GM21360 (cell line): ENCODE results near the gene ZNF777.

Source experiments
- ATAC-seq: cut with Tn5 transposase; IDR thresholded peaks from one replicate; pipeline ENCODE4 v1.9.1; 2021; ENCODE audit warnings: mild to moderate bottlenecking, moderate library complexity; ENCODE audit not compliant: unreplicated experiment

The ZNF777 gene

GRCh38 chr7:149477494-149478443 lies 16.9 kb upstream of the ZNF777 start:
- no peak for ATAC-seq

- ATAC-seq = no peak
Measured at GRCh38 chr7:149476791-149477190, 15.9 kb upstream of the ZNF777 start.

DNA sequence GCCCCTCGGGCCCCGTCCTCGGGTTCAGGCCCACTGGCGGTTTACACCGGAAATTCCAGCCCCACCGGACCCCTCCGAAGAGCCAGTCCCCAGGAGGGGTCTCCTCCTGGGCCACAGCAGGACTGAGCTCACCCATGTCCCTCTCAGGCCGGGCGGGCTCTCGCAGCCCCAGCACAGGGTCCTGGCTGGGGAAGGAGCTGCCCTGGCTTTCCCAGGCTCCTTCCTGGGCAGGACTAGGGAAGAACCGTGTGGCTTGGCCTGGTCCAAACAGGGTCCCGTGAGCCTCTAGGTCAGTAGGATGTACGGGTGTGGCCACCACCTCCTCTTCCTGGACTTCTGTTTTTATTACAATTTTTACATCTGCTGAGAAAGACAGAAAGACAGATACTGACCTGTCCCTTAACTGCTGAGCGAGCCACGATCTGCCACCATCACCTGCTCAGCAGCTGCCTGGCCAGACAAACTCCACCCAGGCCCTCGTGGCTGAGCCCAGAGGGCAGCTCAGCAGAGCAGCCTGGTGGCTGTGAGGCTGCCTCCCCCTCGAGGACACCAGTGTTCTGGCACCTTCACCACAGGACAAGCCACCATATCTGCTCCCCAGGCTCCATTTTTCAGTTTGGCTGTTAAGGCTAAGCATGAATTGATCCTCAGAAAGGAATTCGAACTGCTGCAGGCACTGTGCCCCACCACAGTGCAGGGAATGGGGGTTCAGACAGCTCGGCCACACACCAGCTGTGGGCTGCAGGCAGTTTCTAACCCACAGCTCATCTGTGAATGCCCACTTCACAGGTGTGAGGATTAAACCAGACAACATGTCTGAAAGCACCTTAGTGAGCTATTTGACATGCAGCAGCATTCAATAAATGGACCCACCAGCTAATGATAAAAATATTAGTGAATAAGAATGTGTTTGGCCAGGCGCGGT lies 14.5 kb upstream of the ZNF777 start:
- no peak for ATAC-seq

DNA sequence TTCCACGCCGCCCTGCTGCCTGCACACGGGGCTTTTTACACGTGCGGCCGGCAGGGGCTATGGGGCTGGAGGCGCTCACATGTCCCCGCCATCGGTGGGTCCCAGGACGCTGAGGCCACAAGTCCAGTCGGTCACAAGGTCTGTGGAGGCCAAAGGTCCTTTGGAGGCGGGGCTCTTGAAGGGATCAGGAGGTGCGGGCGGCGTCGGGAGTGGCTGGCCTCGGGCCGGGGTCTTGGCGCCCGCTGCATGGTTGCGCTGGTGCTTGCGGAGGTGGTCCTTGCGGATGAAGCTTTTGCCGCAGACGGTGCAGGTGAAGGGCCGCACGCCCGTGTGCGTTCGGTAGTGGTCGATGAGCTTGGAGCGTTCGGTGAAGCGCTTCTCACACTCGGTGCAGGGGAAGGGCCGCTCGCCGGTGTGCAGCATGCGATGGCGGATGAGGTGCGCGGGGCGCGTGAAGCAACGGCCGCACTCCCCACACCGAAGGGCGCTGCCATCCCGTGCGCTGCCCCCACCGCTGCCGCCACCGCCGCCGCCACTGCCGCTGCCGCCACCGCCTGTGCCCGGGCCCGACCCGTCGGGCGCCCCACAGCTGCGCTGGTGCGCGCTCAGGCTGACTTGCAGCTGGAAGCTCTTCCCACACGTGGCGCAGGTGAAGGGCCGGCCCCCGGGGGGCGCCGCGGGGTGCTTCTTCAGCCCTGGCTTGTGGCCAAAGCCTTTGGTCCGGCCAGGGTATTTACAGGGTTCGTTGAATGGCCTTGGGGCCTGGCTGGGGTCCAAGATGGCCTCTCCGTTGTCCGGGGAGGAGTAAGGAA lies 13.7 kb upstream of the ZNF777 start:
- no peak for ATAC-seq

- ATAC-seq = no peak
Measured at GRCh38 chr7:149473251-149473650, 12.4 kb upstream of the ZNF777 start.

- ATAC-seq = no peak
Measured at GRCh38 chr7:149471289-149471953, 10.6 kb upstream of the ZNF777 start.

- ATAC-seq = no peak
Measured at GRCh38 chr7:149469806-149470205, 8.9 kb upstream of the ZNF777 start.

GRCh38 chr7:149468208-149468607 lies 7.3 kb upstream of the ZNF777 start:
- ATAC-seq = no peak

GRCh38 chr7:149467321-149467859 lies 6.5 kb upstream of the ZNF777 start:
- ATAC-seq = no peak

DNA sequence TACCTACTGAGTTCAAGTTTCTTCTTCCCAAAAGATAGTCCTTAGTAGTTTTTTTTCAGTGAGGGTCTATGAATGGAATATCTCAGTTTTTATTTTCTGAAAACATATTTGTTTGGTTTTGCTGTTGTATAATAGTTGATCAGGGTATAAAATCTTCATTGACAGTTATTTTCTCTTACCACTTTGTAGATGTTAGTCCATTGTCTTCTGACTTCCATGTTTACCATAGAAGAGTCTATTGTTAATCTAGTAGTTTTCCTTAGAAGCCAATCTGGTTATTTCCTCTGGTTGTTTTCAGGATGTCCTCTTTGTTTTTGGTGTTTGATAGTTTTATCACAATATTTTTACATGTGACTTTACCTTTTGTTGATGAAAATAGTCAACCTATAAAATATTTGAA lies 5.5 kb upstream of the ZNF777 start:
- ATAC-seq = no peak

DNA sequence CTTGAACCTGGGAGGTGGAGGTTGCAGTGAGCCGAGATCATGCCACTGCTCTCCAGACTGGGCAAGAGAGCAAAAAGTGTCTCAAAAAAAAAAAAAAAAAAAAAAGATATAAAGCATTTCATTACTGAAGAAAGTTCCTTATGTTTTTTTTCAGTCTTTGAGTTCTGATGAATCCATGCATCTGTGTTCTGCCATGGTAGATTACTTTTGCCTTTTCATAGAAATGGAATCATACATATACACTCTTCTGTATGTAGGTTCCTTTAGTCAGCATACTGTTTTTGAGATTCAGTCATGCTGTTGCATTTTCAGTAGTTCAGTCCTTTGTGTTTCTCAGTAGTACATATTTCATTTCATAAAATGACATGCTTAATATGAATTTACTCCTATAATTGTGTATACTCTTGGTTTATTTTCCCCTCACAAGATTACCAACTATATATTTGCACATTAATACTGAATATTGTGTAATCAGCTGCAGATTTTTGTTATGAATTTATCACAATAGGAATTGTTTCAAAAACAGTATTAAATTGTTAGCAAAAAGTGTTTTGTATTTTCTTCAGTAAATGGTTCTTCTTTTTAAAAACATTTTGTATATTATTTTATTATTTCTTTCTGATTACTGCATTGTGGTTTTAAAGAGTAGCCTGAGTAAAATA lies 2.8 kb upstream of the ZNF777 start:
- ATAC-seq = no peak

DNA sequence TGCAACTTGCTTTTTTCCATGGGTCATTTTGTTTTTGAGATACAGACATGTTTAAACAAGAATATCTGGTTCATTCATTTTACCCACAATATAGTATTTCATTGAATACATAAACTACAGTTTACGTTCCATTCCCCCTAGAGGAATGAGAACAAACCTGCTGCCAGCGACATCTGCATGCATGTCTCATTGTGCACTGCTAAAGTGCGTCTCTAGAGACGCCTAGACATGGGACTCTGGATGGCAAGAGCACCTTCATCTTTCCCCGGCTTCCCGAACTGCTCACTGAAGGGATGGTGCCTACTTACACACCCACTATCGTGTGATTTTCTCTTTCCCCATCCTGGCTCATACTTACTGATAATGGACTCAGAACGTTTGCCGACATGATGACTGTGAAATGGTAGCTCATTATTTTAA lies 1.2 kb upstream of the ZNF777 start:
- ATAC-seq = no peak

GRCh38 chr7:149459540-149460452 lies 1.1 kb downstream of the ZNF777 start:
- ATAC-seq = peak; percentile 36

DNA sequence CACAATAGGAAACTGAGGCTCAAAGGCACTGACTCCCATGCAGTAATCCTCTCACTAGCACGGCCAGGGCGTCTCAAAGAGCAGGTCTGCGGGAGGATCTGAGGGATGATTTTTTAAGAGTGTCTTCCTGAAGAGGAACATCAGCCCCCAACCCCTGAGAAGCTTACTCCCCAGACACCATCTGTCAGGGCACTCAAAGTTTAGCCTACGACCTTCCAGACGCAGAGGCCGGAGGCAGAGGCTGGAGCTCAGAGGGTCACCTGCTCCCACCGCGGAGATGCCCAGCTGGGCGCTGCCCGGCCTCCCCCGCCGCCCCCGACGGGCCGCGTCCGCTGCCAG lies 1.7 kb downstream of the ZNF777 start:
- no peak for ATAC-seq

GRCh38 chr7:149458235-149458634 lies 2.6 kb downstream of the ZNF777 start:
- no peak for ATAC-seq

GRCh38 chr7:149457766-149458165 lies 3.1 kb downstream of the ZNF777 start:
- no peak for ATAC-seq

- no peak for ATAC-seq
Measured at GRCh38 chr7:149456506-149457421, 4.1 kb downstream of the ZNF777 start.
